Right atrium auricular region (tissue), 2 donors: ENCODE measurements around the gene EGLN3. TPM values are rescaled to one million over a fixed set of nuclear protein-coding genes. Genes with fewer than 3 reads are reported as not detected.

Experiments used
- DNase-seq: peaks from one replicate; pipeline ENCODE4 v3.0.0-alpha.2; 2019; ENCODE audit warnings: low spot score
- H3K27ac ChIP-seq, 2 donors: fragments of 200-600 bp; sonication (generic); 1 replicate in 1 of 2; 2 replicates in 1 of 2; pipeline ENCODE4 v1.5.1; 2016 to 2019
- H3K27me3 ChIP-seq, 2 donors: fragments of 200-600 bp; sonication (generic); one replicate each; pipeline versions ENCODE4 v1.5.1 to v1.6.0; 2017 to 2019
- H3K36me3 ChIP-seq: fragments of 200-600 bp; sonication (generic); one replicate; pipeline ENCODE4 v1.5.1; 2016
- H3K4me1 ChIP-seq, 2 donors: fragments of 200-600 bp; sonication (generic); one replicate each; pipeline versions ENCODE4 v1.5.1 to v1.6.0; 2017 to 2019
- H3K4me3 ChIP-seq, 2 donors: fragments of 200-600 bp; sonication (generic); 1 replicate in 1 of 2; 2 replicates in 1 of 2; pipeline ENCODE4 v1.5.1; 2017 to 2019; ENCODE audit warnings: mild to moderate bottlenecking in 1 of 2, moderate library complexity in 1 of 2
- H3K9me3 ChIP-seq, 2 donors: fragments of 200-600 bp; sonication (generic); one replicate each; pipeline ENCODE4 v1.5.1; 2019
- total RNA-seq, 2 donors: library from RNA; depleted of rRNA; stranded (reverse); fragments of >200 nt; gene quantifications; one replicate each; pipeline ENCODE4 v1.1.0, GENCODE V29; 2016
- TF ChIP-seq, protein P1 (sequence below), 2 donors: fragments of 200-600 bp; sonication (generic); IDR thresholded peaks; one replicate each; pipeline ENCODE4 v1.5.1; 2019; ENCODE audit warnings: antibody characterized with exemption in 2 of 2

Gene EGLN3
- total RNA-seq, 2 donors from 2014 or later = 35.5 to 122 TPM

DNA sequence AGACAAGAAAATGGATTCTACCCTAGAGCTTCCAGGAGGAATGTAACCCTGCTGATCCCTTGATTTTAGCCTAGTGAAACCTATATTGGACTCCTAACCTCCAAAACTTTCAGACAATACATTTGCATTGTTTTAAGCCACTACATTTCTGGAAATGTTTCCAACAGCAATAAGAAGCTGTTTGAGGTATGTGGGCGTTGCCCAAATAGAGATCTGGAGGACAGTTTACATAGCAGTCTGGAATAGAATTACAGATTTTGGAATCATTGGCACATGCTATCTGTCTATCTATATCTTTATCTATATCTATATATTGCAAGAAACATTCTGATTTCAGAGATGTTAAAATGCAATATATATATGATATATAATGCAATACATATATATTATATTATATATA lies 42.4 kb upstream of the EGLN3 start:
- Histone ChIP-seq H3K36me3 (no peaks in the 10 kb centered on the region), H3K9me3 (no peaks in the 10 kb centered on the region), H3K27me3 (no peaks in the 10 kb centered on the region), H3K27ac (no peak overlapping the region), H3K4me1 (peaks cover 0 to 13% of the 10 kb centered on the region in 2 donors), H3K4me3 (no peak overlapping the region)
- TF ChIP-seq, protein P1, sequence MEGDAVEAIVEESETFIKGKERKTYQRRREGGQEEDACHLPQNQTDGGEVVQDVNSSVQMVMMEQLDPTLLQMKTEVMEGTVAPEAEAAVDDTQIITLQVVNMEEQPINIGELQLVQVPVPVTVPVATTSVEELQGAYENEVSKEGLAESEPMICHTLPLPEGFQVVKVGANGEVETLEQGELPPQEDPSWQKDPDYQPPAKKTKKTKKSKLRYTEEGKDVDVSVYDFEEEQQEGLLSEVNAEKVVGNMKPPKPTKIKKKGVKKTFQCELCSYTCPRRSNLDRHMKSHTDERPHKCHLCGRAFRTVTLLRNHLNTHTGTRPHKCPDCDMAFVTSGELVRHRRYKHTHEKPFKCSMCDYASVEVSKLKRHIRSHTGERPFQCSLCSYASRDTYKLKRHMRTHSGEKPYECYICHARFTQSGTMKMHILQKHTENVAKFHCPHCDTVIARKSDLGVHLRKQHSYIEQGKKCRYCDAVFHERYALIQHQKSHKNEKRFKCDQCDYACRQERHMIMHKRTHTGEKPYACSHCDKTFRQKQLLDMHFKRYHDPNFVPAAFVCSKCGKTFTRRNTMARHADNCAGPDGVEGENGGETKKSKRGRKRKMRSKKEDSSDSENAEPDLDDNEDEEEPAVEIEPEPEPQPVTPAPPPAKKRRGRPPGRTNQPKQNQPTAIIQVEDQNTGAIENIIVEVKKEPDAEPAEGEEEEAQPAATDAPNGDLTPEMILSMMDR (IDR thresholded peaks at IDR 0.05) = no peak
- DNase-seq = no peak

DNA sequence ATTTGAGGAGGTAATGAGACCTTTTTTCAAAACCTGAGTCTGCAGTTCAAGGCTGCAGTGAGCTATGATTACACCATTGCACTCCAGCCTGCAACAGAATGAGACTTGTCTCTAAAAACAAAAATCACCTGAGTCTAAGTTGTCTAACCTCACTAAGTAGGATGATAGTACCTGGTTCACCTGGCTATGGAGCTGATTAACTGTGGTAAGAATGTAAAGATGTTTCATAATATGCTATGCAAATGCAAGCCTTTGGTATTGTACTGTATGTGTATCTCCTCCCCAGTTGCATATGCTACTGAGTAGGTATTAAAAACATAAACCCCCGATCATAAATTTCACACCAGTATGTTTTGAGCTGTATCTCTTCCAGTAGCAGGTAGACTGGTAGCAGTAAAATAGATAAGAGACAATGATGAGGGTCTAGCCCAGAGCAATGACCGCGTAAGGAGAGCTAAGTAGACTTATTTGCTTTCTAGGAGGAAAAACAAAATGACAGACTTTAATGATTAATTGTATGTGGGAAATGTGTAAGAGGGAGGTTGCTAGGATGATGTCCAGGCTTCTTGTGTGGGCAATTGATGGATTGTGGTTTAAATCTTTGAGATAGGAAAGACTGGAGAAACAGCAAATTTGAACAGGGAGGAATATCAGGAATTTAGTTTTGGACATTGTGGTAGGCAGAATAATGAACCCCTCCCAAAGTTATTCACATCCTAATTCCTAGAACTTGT lies 41.6 kb upstream of the EGLN3 start:
- Histone ChIP-seq H3K27me3 (no peaks in the 10 kb centered on the region), H3K27ac (no peak overlapping the region), H3K36me3 (no peaks in the 10 kb centered on the region), H3K4me1 (peaks cover 0 to 13% of the 10 kb centered on the region in 2 donors), H3K9me3 (no peaks in the 10 kb centered on the region), H3K4me3 (no peak overlapping the region)
- TF ChIP-seq, protein P1 (IDR thresholded peaks at IDR 0.05) = no peak
- no peak for DNase-seq

DNA sequence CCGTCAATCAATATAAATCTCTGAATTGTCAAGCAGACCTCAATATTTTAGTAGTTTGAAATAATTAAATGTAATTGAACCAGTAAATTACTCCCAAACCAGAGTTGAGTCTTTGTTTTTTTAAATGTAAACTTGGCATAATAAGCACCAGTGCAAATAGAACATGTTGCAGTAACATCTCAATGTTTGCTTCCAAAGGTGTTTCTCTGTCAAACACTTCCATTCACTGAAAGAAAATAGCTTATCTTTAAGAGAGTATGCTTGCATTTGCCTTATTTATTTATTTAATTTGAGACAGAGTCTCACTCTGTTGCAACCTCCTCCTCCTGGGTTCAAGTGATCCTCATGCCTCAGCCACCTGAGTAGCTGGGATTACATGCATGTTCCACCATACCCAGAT lies 39.9 kb upstream of the EGLN3 start:
- H3K27ac ChIP-seq = peak overlapping the region in 1 of 2 donors; percentile 48
- H3K9me3 ChIP-seq = no peaks in the 10 kb centered on the region
- TF ChIP-seq, protein P1 (IDR thresholded peaks at IDR 0.05) = no peak
- H3K27me3 ChIP-seq = no peaks in the 10 kb centered on the region
- H3K36me3 ChIP-seq = no peaks in the 10 kb centered on the region
- no peak for DNase-seq
- peaks cover 0 to 13% of the 10 kb centered on the region in 2 donors for H3K4me1 ChIP-seq
- H3K4me3 ChIP-seq = no peak overlapping the region

DNA sequence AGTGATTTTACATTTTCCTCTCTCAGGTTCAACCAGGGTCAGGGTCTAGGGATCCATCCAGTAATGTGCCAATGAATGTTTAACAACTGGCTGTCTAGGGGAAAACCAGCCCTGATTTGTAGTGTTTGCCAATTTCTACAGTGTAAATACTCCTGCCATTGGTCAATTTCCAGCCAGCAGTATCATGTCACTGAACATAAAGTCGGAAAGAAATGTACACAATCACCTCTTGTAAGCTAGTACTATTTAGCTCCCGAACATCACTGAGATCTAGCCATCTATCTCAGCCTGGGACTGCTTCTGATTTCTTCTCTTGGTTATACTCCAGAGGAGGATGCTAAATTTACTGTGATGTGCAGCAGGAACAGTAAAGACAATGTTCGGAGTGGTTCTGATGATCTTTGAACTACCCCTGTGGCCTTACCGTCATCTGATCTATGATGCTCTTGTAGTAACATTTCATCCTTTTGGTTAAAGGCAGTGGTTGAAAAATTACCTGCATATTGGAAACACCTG lies 36.7 kb upstream of the EGLN3 start:
- H3K36me3 ChIP-seq = no peaks in the 10 kb centered on the region
- DNase-seq = no peak
- TF ChIP-seq, protein P1 (IDR thresholded peaks at IDR 0.05) = no peak
- H3K27ac ChIP-seq = no peak overlapping the region
- no peaks in the 10 kb centered on the region for H3K27me3 ChIP-seq
- H3K9me3 ChIP-seq = no peaks in the 10 kb centered on the region
- no peak overlapping the region for H3K4me3 ChIP-seq
- H3K4me1 ChIP-seq = peaks cover 0 to 13% of the 10 kb centered on the region in 2 donors

DNA sequence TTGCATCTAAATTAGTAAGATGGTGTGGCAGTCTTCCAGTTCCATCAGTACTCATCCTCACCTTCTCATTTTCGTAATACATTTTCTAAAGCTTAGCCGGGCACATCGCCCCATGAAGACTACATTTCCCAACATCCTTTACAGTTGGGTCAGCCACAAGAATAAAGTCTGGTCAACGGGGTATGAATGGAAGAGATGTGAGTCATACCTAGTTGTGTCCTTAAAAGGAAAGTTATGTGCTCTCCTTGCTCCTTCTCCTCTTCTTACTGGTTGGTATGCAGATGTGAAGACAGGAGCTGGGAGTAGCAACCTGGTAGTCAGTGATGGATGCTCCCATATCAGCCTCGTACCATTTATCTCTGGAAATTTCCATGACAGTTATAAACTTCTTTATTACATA lies 35.9 kb upstream of the EGLN3 start:
- Histone ChIP-seq H3K9me3 (no peaks in the 10 kb centered on the region), H3K27ac (no peak overlapping the region), H3K4me3 (no peak overlapping the region), H3K36me3 (no peaks in the 10 kb centered on the region), H3K27me3 (no peaks in the 10 kb centered on the region), H3K4me1 (peaks cover 0 to 13% of the 10 kb centered on the region in 2 donors)
- DNase-seq = no peak
- TF ChIP-seq, protein P1 (IDR thresholded peaks at IDR 0.05) = no peak
